ENCODE data around the gene VNN1.

DNA sequence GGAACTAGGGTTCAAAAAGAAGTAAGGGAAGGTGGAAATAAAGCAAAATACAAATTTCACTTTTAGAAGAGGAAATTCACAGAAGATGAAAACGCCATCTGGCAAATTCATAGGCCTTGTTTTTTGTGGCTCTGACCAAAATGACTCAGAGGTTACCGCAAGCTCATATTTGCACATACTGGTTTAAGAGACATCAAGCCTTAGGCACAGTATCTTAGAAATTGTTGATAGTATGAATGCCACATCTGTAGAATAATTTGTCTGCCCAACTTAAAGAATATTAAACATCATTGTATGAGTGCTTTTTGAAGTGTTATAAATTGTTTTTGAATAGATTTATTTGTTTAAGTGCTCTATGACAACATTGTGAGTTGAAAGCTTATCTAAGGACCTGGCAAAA, 65.5 kb downstream of the VNN1 start:
- TF ChIP-seq, protein P1, sequence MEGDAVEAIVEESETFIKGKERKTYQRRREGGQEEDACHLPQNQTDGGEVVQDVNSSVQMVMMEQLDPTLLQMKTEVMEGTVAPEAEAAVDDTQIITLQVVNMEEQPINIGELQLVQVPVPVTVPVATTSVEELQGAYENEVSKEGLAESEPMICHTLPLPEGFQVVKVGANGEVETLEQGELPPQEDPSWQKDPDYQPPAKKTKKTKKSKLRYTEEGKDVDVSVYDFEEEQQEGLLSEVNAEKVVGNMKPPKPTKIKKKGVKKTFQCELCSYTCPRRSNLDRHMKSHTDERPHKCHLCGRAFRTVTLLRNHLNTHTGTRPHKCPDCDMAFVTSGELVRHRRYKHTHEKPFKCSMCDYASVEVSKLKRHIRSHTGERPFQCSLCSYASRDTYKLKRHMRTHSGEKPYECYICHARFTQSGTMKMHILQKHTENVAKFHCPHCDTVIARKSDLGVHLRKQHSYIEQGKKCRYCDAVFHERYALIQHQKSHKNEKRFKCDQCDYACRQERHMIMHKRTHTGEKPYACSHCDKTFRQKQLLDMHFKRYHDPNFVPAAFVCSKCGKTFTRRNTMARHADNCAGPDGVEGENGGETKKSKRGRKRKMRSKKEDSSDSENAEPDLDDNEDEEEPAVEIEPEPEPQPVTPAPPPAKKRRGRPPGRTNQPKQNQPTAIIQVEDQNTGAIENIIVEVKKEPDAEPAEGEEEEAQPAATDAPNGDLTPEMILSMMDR (IDR thresholded peaks at IDR 0.05) = no peak
- TF ChIP-seq POLR2A (IDR thresholded peaks at IDR 0.05) (no peak), POLR2AphosphoS5 (IDR thresholded peaks at IDR 0.05) (no peak)
